NCI-H510A (cell line): Measurements from ENCODE around the gene MPI.

Source experiments
- DNase-seq: peaks from one replicate; lab custom pipeline; 2025; lab: John Stamatoyannopoulos, UW

The MPI gene

GRCh38 chr15:74889883-74890664, at the start of gene MPI:
TSS of gene MPI (plus strand) at chr15:74890042. CDS start at chr15:74890074, 32 bp downstream.
- peak; percentile 60 for DNase-seq

- DNase-seq = no peak
Observed at GRCh38 chr15:74840851-74841775, 48.7 kb upstream of the MPI start.

GRCh38 chr15:74841891-74842373, 47.9 kb upstream of the MPI start:
- DNase-seq = no peak

GRCh38 chr15:74842581-74843444, 47.0 kb upstream of the MPI start, which contains the start of gene ULK3:
TSS of gene ULK3 (minus strand) at chr15:74843156. CDS start at chr15:74843105, 51 bp downstream.
- DNase-seq = peak; percentile 84

GRCh38 chr15:74843445-74843828, 46.4 kb upstream of the MPI start:
- no peak for DNase-seq

- no peak for DNase-seq
Observed at GRCh38 chr15:74843891-74844299, 45.9 kb upstream of the MPI start.

GRCh38 chr15:74844319-74845207, 45.3 kb upstream of the MPI start:
- DNase-seq = no peak

GRCh38 chr15:74845208-74845568, 44.7 kb upstream of the MPI start:
- no peak for DNase-seq

- DNase-seq = no peak
Observed at GRCh38 chr15:74845581-74845980, 44.3 kb upstream of the MPI start.

GRCh38 chr15:74847432-74847831, 42.4 kb upstream of the MPI start:
- no peak for DNase-seq

- DNase-seq = no peak
Observed at GRCh38 chr15:74850393-74850792, 39.4 kb upstream of the MPI start.

- no peak for DNase-seq
Observed at GRCh38 chr15:74851960-74852359, 37.9 kb upstream of the MPI start.

GRCh38 chr15:74854453-74855022, 35.3 kb upstream of the MPI start:
- DNase-seq = no peak

GRCh38 chr15:74855857-74856256, 34.0 kb upstream of the MPI start:
- no peak for DNase-seq

- no peak for DNase-seq
Observed at GRCh38 chr15:74856537-74856936, 33.3 kb upstream of the MPI start.

- DNase-seq = peak; percentile 42
Observed at GRCh38 chr15:74857082-74857655, 32.7 kb upstream of the MPI start.

- DNase-seq = peak; percentile 5
Observed at GRCh38 chr15:74857671-74858368, 32.0 kb upstream of the MPI start.

GRCh38 chr15:74858369-74858740, 31.5 kb upstream of the MPI start:
- no peak for DNase-seq

- DNase-seq = no peak
Observed at GRCh38 chr15:74863239-74864056, 26.4 kb upstream of the MPI start.
